NCI-H187 (cell line): Measurements from ENCODE around the gene NAGLU.

Experiments
- DNase-seq, 2 experiments: peaks; one replicate each; lab custom pipeline; 2025; lab: John Stamatoyannopoulos, UW

The NAGLU gene

GRCh38 chr17:42564815-42565522, 28.9 kb downstream of the NAGLU start:
- no peak for DNase-seq

- DNase-seq = no peak
Observed at GRCh38 chr17:42565523-42566214, 29.6 kb downstream of the NAGLU start.

GRCh38 chr17:42566215-42566882, 30.3 kb downstream of the NAGLU start:
- DNase-seq = no peak

GRCh38 chr17:42566883-42567573, 31.0 kb downstream of the NAGLU start, which contains the start of gene MLX:
Gene MLX (plus strand): TSS chr17:42567100. CDS start chr17:42567125, 25 bp downstream.
- DNase-seq = peak; percentile 88 to 91

- no peak for DNase-seq
Observed at GRCh38 chr17:42568341-42569111, 32.5 kb downstream of the NAGLU start.

- DNase-seq = no peak
Observed at GRCh38 chr17:42571435-42572225, 35.6 kb downstream of the NAGLU start.

DNA sequence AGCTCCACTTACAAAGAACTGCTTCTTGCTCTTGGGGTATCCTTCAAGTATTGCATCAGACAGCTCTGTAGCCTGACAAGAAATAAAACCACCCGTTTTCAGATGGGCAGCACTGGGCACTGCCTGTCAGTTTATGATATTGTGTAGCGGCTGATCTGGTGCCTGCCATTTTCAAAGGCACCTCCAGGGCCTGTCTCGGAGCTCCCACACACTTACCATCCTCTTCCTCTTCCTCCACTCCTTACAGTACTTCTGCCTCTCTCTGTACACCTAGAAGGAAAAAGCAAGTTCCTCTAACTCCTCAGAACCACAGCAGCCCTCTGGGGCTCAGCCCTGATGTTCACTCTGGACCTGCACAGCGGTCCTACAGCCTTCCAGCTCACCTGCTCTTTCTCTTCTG, 37.1 kb downstream of the NAGLU start:
- no peak for DNase-seq

GRCh38 chr17:42574463-42574862, 38.4 kb downstream of the NAGLU start:
- DNase-seq = no peak

DNA sequence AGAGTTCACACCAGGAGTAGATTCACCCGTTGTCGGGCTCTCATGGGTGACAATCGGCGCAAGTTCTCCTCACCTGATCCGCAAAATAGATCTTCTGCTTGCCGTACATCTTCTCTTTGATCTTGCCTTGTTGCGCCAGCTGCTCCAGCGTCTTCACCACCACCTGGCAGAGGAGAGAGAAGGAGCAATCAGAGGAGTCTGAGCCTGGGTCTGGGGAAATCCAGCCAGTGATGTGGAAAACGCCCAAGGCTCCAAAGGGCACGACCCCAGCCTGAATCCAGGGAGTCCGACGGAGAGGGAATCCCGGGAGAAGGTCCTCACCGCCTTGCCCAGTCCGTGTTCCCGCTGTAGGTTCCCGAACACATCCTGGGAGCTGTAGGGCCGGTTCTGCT, 41.1 kb downstream of the NAGLU start:
- DNase-seq = no peak

- DNase-seq = peak; percentile 75 to 86
Observed at GRCh38 chr17:42577532-42578281, 41.7 kb downstream of the NAGLU start, which contains the start of gene PSMC3IP. Gene PSMC3IP (minus strand): TSS chr17:42577729. CDS start chr17:42577686, 43 bp downstream.

DNA sequence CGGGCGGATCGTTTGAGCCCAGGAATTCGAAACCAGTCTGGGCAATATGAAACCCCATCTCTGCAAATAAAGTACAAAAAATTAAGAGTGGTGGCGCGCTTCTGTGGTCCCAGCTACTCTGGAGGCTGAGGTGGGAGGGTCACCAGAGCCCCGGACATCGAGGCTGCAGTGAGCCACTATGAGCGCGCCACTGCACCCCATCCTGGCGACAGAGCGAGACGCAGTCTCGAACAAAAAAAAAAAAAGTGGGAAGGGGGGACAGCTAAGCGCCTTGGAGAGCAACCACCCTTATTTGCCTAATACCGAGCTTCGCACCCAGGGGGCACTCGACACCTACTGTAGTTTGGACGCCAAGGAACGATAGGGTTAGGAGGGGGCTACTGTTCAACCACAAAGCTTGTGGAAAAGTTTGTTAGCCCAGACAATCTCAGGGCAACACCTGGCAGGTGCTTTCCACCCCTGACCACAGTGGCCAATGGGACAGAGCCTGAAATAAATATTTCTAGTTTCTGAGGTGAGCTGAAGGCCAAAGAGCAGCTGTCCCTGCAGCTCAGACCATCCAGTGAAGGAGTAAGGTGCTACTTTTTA, 42.3 kb downstream of the NAGLU start:
- DNase-seq = peak; percentile 34 to 54

DNA sequence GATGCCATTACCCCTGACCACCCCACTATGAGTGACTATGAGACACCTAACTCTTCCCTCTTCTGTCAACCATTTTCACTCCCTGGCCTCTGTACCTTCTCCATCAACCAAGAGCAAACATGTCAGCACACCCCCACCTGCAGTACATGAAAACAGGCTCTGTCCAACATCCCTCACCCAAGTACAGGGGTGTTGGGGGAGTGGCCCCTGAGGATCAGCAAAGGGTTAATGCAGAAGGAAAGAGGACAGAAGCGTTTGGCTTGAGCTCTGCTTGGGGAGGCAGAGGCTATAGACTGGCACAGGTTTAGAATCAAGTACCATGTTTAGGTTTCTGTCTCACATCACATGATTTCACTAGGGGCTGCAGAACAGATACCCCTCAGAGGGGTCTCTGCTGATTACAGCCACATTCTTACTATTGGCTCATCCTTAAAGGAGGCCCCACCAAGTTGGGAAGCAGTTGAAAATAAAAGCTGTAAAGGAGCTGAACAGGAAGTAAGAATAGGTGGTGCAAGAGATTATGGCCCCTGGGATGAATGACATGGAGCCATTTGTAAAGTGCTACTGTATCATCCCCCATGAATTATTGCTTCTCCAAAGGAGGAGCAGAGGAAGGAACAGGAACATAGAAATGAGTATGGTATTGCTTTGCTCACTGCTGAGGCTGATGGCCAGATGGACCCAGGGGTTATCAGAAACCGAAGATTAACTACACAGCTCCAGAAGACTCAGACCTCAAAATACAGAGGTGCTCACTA, 43.9 kb downstream of the NAGLU start:
- no peak for DNase-seq

DNA sequence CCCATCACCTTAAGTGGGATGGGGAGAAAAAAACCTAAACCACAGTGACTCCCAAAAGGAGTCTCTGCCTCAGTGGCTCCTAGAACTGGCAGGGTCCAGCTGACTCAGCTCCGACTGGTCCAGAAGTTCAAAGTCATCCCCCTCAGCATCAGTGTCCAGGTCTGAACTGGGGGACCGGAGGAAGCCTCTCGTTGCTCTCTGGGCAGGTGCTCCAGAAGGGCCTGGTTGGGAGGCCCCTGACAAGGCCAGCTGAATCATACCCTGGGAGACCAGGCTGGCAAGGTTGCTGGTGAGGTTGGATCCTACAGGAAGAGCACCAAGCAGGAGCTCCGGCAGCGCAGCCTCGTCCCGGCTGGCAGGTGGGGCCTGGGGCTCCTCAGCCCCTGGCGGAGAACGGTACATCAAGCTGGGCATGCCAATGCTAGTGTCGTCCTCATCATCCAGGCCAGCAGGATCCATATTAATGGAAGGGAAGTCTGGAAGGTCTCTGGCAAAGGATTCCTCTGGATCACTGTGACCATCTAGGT, 45.8 kb downstream of the NAGLU start:
- no peak for DNase-seq

DNA sequence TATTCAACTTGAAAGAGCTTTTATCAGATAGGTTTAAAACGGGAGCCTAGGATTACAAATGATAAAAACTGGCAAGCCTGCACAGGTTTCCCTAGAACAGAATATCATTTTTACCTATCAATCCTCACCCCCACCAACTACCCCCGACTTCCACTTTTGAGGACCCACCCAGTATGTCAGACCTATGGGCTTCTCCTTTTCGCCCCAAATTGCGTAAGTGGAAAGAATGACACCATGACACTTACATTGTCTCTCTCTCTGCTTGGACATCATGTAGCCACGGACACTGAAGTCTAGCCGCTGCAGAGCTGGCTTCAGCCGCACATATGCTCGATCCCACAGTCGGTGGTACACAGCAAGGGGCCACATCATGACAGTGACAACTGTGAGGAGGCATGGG, 48.8 kb downstream of the NAGLU start:
- no peak for DNase-seq

DNA sequence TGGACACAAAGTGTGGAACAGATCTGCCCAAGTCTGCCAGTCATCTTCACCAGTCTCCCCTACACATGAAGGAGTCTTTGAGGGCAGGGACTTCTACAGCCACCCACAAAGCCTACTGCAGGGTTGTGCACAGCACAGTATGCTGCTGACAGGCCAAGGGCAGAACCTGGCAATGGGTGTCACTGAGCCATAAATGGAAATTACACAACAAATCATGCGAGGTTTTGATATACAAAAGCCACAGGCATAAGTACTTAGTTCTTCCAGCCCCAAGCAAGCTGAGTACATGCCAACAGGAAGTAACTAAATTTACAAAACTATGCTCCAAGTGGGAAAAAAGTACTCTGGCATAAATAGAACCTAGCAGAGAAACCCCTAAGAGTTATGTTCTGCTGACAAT, 49.3 kb downstream of the NAGLU start:
- no peak for DNase-seq

DNA sequence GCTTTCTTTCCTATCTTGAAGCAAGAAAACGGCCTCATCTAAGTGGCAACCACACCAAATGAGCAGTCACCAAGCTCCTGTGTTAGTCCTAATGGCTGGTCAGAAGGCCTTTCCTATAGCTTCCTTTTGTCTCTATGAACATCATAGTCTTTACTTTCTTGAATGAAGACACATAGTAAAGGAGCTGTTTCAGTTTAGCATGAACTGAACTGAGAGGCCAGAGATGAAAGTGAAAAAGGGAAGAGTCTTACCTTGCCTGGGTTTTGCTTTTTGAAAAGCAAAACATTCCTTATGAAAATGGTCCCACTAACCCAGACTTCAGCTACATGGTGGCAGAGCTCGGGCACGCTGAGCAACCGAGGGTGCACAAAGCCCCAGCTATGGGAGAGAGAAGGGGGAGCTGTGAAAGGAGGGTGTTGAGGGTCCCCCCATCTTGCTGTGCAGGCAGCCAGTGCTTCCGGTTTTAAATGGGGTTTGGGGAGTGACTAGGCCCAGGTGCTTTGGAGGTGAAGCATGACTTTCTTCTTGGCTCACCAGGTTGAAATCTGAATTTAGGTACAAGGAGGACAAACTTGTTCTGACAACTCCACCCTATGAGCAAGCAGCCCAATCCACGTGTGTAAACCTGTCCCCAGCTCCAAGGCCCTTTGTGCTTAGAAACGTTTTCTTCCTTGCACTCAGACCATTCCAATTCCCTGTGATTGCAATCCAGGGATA, 50.6 kb downstream of the NAGLU start:
- no peak for DNase-seq

DNA sequence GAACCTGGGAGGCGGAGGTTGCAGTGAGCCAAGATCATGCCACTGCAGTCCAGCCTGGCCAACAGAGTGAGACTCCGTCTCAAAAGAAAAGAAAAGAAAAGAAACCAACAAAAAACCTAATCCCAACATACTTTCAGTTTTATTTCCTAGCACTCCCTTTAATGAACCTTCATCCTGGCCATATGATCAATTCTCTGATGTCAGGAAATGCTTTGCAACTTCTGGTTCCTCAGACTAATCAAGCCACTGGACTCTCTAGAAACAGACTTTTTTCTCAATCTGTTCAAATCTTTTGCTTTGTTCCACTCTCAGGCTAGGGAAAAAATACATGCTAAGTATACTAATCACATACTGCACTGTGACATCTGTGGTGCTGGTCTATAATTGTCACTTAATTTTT, 54.8 kb downstream of the NAGLU start:
- DNase-seq = no peak

DNA sequence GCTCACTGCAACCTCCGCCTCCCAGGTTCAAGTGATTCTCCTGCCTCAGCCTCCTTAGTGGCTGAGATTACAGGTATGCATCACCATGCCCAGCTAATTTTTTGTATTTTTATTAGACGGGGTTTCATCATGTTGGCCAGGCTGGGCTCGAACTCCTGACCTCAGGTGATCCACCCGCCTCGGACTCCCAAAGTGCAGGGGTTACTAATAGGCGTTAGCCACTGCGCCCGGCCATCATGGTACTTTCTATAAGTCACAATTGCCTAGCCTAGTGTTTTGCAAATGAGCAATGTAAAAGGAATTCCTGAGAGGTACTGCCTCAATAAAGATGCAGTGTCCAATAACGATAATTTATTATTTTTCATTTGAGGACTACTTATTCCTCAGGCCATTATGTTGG, 55.4 kb downstream of the NAGLU start:
- no peak for DNase-seq
